ENCODE data around the gene COL6A3.

COL6A3 gene

GRCh38 chr2:237297421-237298150 lies 116.4 kb downstream of the COL6A3 start:
- no peak overlapping the region for H3K4me3 Mint-ChIP-seq
- H3K27ac Mint-ChIP-seq, result no peak overlapping the region
- peaks cover 5% of the 10 kb centered on the region for H3K9me3 Mint-ChIP-seq
- no peaks in the 10 kb centered on the region for H3K4me1 Mint-ChIP-seq
- peaks cover 2% of the 10 kb centered on the region for H3K36me3 Mint-ChIP-seq
- peaks cover 7% of the 10 kb centered on the region for H3K27me3 Mint-ChIP-seq

- Mint-ChIP-seq H3K27ac (no peak overlapping the region), H3K4me1 (peaks cover under 1% of the 10 kb centered on the region), H3K27me3 (peaks cover 7% of the 10 kb centered on the region), H3K4me3 (no peak overlapping the region), H3K9me3 (peaks cover 5% of the 10 kb centered on the region), H3K36me3 (peaks cover 2% of the 10 kb centered on the region)
These were observed 117.2 kb downstream of the COL6A3 start for GRCh38 chr2:237296756-237297155.

- Mint-ChIP-seq H3K27ac (no peak overlapping the region), H3K4me1 (peaks cover 8% of the 10 kb centered on the region), H3K36me3 (peaks cover 2% of the 10 kb centered on the region), H3K4me3 (no peak overlapping the region), H3K27me3 (peaks cover 11% of the 10 kb centered on the region), H3K9me3 (peaks cover 5% of the 10 kb centered on the region)
These were observed 118.0 kb downstream of the COL6A3 start for GRCh38 chr2:237295889-237296480.

GRCh38 chr2:237294460-237294859 lies 119.5 kb downstream of the COL6A3 start:
- peaks cover 2% of the 10 kb centered on the region for H3K36me3 Mint-ChIP-seq
- no peak overlapping the region for H3K4me3 Mint-ChIP-seq
- peaks cover 5% of the 10 kb centered on the region for H3K9me3 Mint-ChIP-seq
- no peak overlapping the region for H3K27ac Mint-ChIP-seq
- H3K27me3 Mint-ChIP-seq, result peaks cover 13% of the 10 kb centered on the region
- H3K4me1 Mint-ChIP-seq, result peaks cover 17% of the 10 kb centered on the region

GRCh38 chr2:237293978-237294377 lies 120.0 kb downstream of the COL6A3 start:
- Mint-ChIP-seq H3K4me1 (peaks cover 17% of the 10 kb centered on the region), H3K36me3 (peaks cover 2% of the 10 kb centered on the region), H3K9me3 (peaks cover 5% of the 10 kb centered on the region), H3K27ac (no peak overlapping the region), H3K27me3 (peaks cover 18% of the 10 kb centered on the region), H3K4me3 (no peak overlapping the region)

GRCh38 chr2:237291138-237291792 lies 122.7 kb downstream of the COL6A3 start:
- Mint-ChIP-seq H3K4me1 (peaks cover 17% of the 10 kb centered on the region), H3K36me3 (peaks cover 2% of the 10 kb centered on the region), H3K27ac (peak overlapping the region; percentile 25), H3K27me3 (peaks cover 27% of the 10 kb centered on the region), H3K9me3 (peaks cover 5% of the 10 kb centered on the region), H3K4me3 (peak overlapping the region; percentile 86)

- H3K9me3 Mint-ChIP-seq, result peaks cover 5% of the 10 kb centered on the region
- H3K36me3 Mint-ChIP-seq, result peaks cover 2% of the 10 kb centered on the region
- H3K4me3 Mint-ChIP-seq, result no peak overlapping the region
- peaks cover 27% of the 10 kb centered on the region for H3K27me3 Mint-ChIP-seq
- H3K4me1 Mint-ChIP-seq, result peaks cover 17% of the 10 kb centered on the region
- no peak overlapping the region for H3K27ac Mint-ChIP-seq
These were observed 123.7 kb downstream of the COL6A3 start for GRCh38 chr2:237290261-237290660.

- peaks cover 2% of the 10 kb centered on the region for H3K36me3 Mint-ChIP-seq
These were observed 124.8 kb downstream of the COL6A3 start for GRCh38 chr2:237289139-237289538.

GRCh38 chr2:237287872-237288271 lies 126.1 kb downstream of the COL6A3 start:
- peaks cover 17% of the 10 kb centered on the region for H3K4me1 Mint-ChIP-seq
- peaks cover 27% of the 10 kb centered on the region for H3K27me3 Mint-ChIP-seq
- no peaks in the 10 kb centered on the region for H3K9me3 Mint-ChIP-seq
- no peaks in the 10 kb centered on the region for H3K36me3 Mint-ChIP-seq
- no peak overlapping the region for H3K4me3 Mint-ChIP-seq
- H3K27ac Mint-ChIP-seq, result no peak overlapping the region

More at GRCh38 chr2:237289139-237289538, 124.8 kb downstream of the COL6A3 start:
- no peak overlapping the region for H3K27ac Mint-ChIP-seq
- peaks cover 27% of the 10 kb centered on the region for H3K27me3 Mint-ChIP-seq
- H3K9me3 Mint-ChIP-seq, result peaks cover 5% of the 10 kb centered on the region
- peaks cover 17% of the 10 kb centered on the region for H3K4me1 Mint-ChIP-seq
- H3K4me3 Mint-ChIP-seq, result no peak overlapping the region

- no peak overlapping the region for H3K27ac Mint-ChIP-seq
- no peaks in the 10 kb centered on the region for H3K4me1 Mint-ChIP-seq
- H3K27me3 Mint-ChIP-seq, result peaks cover 14% of the 10 kb centered on the region
- no peaks in the 10 kb centered on the region for H3K36me3 Mint-ChIP-seq
- H3K9me3 Mint-ChIP-seq, result no peaks in the 10 kb centered on the region
- no peak overlapping the region for H3K4me3 Mint-ChIP-seq
These were observed 130.6 kb downstream of the COL6A3 start for GRCh38 chr2:237283131-237283928.

- no peaks in the 10 kb centered on the region for H3K9me3 Mint-ChIP-seq
- H3K4me3 Mint-ChIP-seq, result no peak overlapping the region
- no peaks in the 10 kb centered on the region for H3K4me1 Mint-ChIP-seq
- peaks cover 9% of the 10 kb centered on the region for H3K27me3 Mint-ChIP-seq
- no peaks in the 10 kb centered on the region for H3K36me3 Mint-ChIP-seq
- no peak overlapping the region for H3K27ac Mint-ChIP-seq
These were observed 131.3 kb downstream of the COL6A3 start for GRCh38 chr2:237282568-237283128.

GRCh38 chr2:237281836-237282306 lies 132.1 kb downstream of the COL6A3 start:
- no peak overlapping the region for H3K4me3 Mint-ChIP-seq
- H3K9me3 Mint-ChIP-seq, result no peaks in the 10 kb centered on the region
- no peaks in the 10 kb centered on the region for H3K4me1 Mint-ChIP-seq
- no peak overlapping the region for H3K27ac Mint-ChIP-seq
- H3K27me3 Mint-ChIP-seq, result peaks cover 7% of the 10 kb centered on the region
- H3K36me3 Mint-ChIP-seq, result no peaks in the 10 kb centered on the region

- no peak overlapping the region for H3K4me3 Mint-ChIP-seq
- peaks cover 4% of the 10 kb centered on the region for H3K27me3 Mint-ChIP-seq
- no peaks in the 10 kb centered on the region for H3K9me3 Mint-ChIP-seq
- H3K4me1 Mint-ChIP-seq, result no peaks in the 10 kb centered on the region
- no peak overlapping the region for H3K27ac Mint-ChIP-seq
- H3K36me3 Mint-ChIP-seq, result no peaks in the 10 kb centered on the region
These were observed 133.0 kb downstream of the COL6A3 start for GRCh38 chr2:237280939-237281338.

- H3K9me3 Mint-ChIP-seq, result no peaks in the 10 kb centered on the region
- no peaks in the 10 kb centered on the region for H3K4me1 Mint-ChIP-seq
- H3K27ac Mint-ChIP-seq, result no peak overlapping the region
- peaks cover 4% of the 10 kb centered on the region for H3K27me3 Mint-ChIP-seq
- H3K36me3 Mint-ChIP-seq, result no peaks in the 10 kb centered on the region
- no peak overlapping the region for H3K4me3 Mint-ChIP-seq
These were observed 133.7 kb downstream of the COL6A3 start for GRCh38 chr2:237280229-237280628.

All from activated naive CD4-positive, alpha-beta T cell treated with anti-CD3 and anti-CD28 coated beads, Interleukin-2, amount 50 U/mL, for 24 hours (primary cell).